Neural crest cell (in vitro differentiated cells): ENCODE results near the gene PHYHD1. TPM values are rescaled to one million over a fixed set of nuclear protein-coding genes. Genes with fewer than 3 reads are reported as not detected.

ENCODE experiments used
- DNase-seq: peaks from one replicate; pipeline ENCODE4 v3.0.0; 2021; ENCODE audit warnings: low read depth, mixed read lengths, low spot score
- H3K27ac Mint-ChIP-seq: one replicate; pipeline ENCODE4 v1.8.0; 2021; ENCODE audit warnings: mild to moderate bottlenecking, mixed read lengths; ENCODE audit not compliant: unreplicated experiment
- H3K27me3 Mint-ChIP-seq: 2 replicates; pipeline ENCODE4 v1.8.0; 2021; ENCODE audit warnings: low read depth, mild to moderate bottlenecking, mixed read lengths
- H3K36me3 Mint-ChIP-seq: 2 replicates; pipeline ENCODE4 v1.8.0; 2021; ENCODE audit warnings: low read depth, mild to moderate bottlenecking, mixed read lengths
- H3K4me1 Mint-ChIP-seq: 2 replicates; pipeline ENCODE4 v1.8.0; 2021; ENCODE audit warnings: mixed read lengths
- H3K4me3 Mint-ChIP-seq: one replicate; pipeline ENCODE4 v1.8.0; 2021; ENCODE audit warnings: mild to moderate bottlenecking, mixed read lengths
- H3K9me3 Mint-ChIP-seq: 2 replicates; pipeline ENCODE4 v1.8.0; 2021; ENCODE audit warnings: mixed read lengths
- CTCF ChIP-seq: fragments of 200-600 bp; sonication (generic); conservative IDR thresholded peaks from 2 replicates; pipeline ENCODE4 v1.5.0; 2021; ENCODE audit warnings: antibody characterized with exemption, mild to moderate bottlenecking
- total RNA-seq: library from RNA; stranded (reverse); gene quantifications from 2 replicates; pipeline ENCODE4 v1.2.1, GENCODE V29; 2021

PHYHD1 gene
- total RNA-seq, 1 donor from 2014 or later = 5.0 TPM

GRCh38 chr9:128898382-128898781 lies 22.4 kb upstream of the PHYHD1 start:
- no peak for TF ChIP-seq CTCF
- no peak for DNase-seq
- Mint-ChIP-seq H3K36me3 (peaks cover 4% of the 10 kb centered on the region), H3K4me3 (no peak overlapping the region), H3K9me3 (no peaks in the 10 kb centered on the region), H3K27me3 (no peaks in the 10 kb centered on the region), H3K27ac (no peak overlapping the region), H3K4me1 (no peaks in the 10 kb centered on the region)

- H3K9me3 Mint-ChIP-seq = no peaks in the 10 kb centered on the region
- H3K27me3 Mint-ChIP-seq = no peaks in the 10 kb centered on the region
- peaks cover 4% of the 10 kb centered on the region for H3K36me3 Mint-ChIP-seq
- H3K4me3 Mint-ChIP-seq = no peak overlapping the region
- no peak for DNase-seq
- H3K27ac Mint-ChIP-seq = no peak overlapping the region
- H3K4me1 Mint-ChIP-seq = no peaks in the 10 kb centered on the region
- TF ChIP-seq CTCF = no peak
Observed at GRCh38 chr9:128898845-128899565, 21.8 kb upstream of the PHYHD1 start.

- Mint-ChIP-seq H3K36me3 (peaks cover 4% of the 10 kb centered on the region), H3K9me3 (no peaks in the 10 kb centered on the region), H3K27ac (no peak overlapping the region), H3K4me3 (no peak overlapping the region), H3K4me1 (no peaks in the 10 kb centered on the region), H3K27me3 (no peaks in the 10 kb centered on the region)
- no peak for TF ChIP-seq CTCF
- no peak for DNase-seq
Observed at GRCh38 chr9:128899566-128900322, 21.0 kb upstream of the PHYHD1 start.

- no peak for DNase-seq
- Mint-ChIP-seq H3K9me3 (no peaks in the 10 kb centered on the region), H3K4me1 (no peaks in the 10 kb centered on the region), H3K36me3 (no peaks in the 10 kb centered on the region), H3K4me3 (no peak overlapping the region), H3K27ac (no peak overlapping the region), H3K27me3 (no peaks in the 10 kb centered on the region)
- no peak for TF ChIP-seq CTCF
Observed at GRCh38 chr9:128901379-128901778, 19.4 kb upstream of the PHYHD1 start.

- no peak overlapping the region for H3K27ac Mint-ChIP-seq
- H3K36me3 Mint-ChIP-seq = no peaks in the 10 kb centered on the region
- H3K4me3 Mint-ChIP-seq = no peak overlapping the region
- no peak for TF ChIP-seq CTCF
- H3K9me3 Mint-ChIP-seq = no peaks in the 10 kb centered on the region
- no peaks in the 10 kb centered on the region for H3K4me1 Mint-ChIP-seq
- DNase-seq = no peak
- H3K27me3 Mint-ChIP-seq = no peaks in the 10 kb centered on the region
Observed at GRCh38 chr9:128901822-128902221, 19.0 kb upstream of the PHYHD1 start.
